Inflammatory macrophage treated with lipopolysaccharide for 4 hours (primary cell): ENCODE data around the gene KANK3.
"Not testable (repeated sequence)": the region's sequence is repeated elsewhere in the genome, so short reads cannot be mapped to it uniquely, and the experiment has no call there.

Experiments
- DNase-seq: peaks from one replicate; pipeline ENCODE4 v3.0.0-alpha.2; 2020

Gene KANK3

GRCh38 chr19:8342684-8343482 lies at the start of gene KANK3:
TSS of gene KANK3 (minus strand) at chr19:8343262. CDS start at chr19:8337828, 5,434 bp downstream.
- peak; percentile 98 for DNase-seq

- no peak for DNase-seq
Measured at GRCh38 chr19:8392017-8392591, 49.0 kb upstream of the KANK3 start.

GRCh38 chr19:8391198-8392016 lies 48.3 kb upstream of the KANK3 start:
- no peak for DNase-seq

- peak; percentile 93 for DNase-seq
Measured at GRCh38 chr19:8390617-8390981, 47.5 kb upstream of the KANK3 start.

GRCh38 chr19:8389891-8390616 lies 47.0 kb upstream of the KANK3 start, which contains the start of gene RAB11B:
TSS of gene RAB11B (plus strand) at chr19:8390360. CDS start at chr19:8390417, 57 bp downstream.
- DNase-seq = peak; percentile 100

- DNase-seq = no peak
Measured at GRCh38 chr19:8388612-8388958, 45.5 kb upstream of the KANK3 start.

- DNase-seq = no peak
Measured at GRCh38 chr19:8387688-8388611, 44.9 kb upstream of the KANK3 start.

- DNase-seq = no peak
Measured at GRCh38 chr19:8386990-8387389, 43.9 kb upstream of the KANK3 start.

GRCh38 chr19:8386419-8386818 lies 43.4 kb upstream of the KANK3 start:
- not testable (repeated sequence) for DNase-seq

GRCh38 chr19:8385566-8385965 lies 42.5 kb upstream of the KANK3 start:
- DNase-seq = not testable (repeated sequence)

- peak; percentile 42 for DNase-seq
Measured at GRCh38 chr19:8385103-8385502, 42.0 kb upstream of the KANK3 start.

- peak; percentile 82 for DNase-seq
Measured at GRCh38 chr19:8384569-8384968, 41.5 kb upstream of the KANK3 start.

GRCh38 chr19:8379156-8379891 lies 36.3 kb upstream of the KANK3 start:
- DNase-seq = not testable (repeated sequence)

- no peak for DNase-seq
Measured at GRCh38 chr19:8377598-8377997, 34.5 kb upstream of the KANK3 start.

- DNase-seq = not testable (repeated sequence)
Measured at GRCh38 chr19:8376373-8376974, 33.4 kb upstream of the KANK3 start.

GRCh38 chr19:8375766-8376165 lies 32.7 kb upstream of the KANK3 start:
- not testable (repeated sequence) for DNase-seq

- DNase-seq = no peak
Measured at GRCh38 chr19:8373867-8374813, 31.1 kb upstream of the KANK3 start.

GRCh38 chr19:8371011-8371804 lies 28.1 kb upstream of the KANK3 start:
- no peak for DNase-seq
